ENCODE results near the gene EVC2.
A peak's percentile ranks its signal among the peaks of the same experiment; 100 is the strongest.

The EVC2 gene

DNA sequence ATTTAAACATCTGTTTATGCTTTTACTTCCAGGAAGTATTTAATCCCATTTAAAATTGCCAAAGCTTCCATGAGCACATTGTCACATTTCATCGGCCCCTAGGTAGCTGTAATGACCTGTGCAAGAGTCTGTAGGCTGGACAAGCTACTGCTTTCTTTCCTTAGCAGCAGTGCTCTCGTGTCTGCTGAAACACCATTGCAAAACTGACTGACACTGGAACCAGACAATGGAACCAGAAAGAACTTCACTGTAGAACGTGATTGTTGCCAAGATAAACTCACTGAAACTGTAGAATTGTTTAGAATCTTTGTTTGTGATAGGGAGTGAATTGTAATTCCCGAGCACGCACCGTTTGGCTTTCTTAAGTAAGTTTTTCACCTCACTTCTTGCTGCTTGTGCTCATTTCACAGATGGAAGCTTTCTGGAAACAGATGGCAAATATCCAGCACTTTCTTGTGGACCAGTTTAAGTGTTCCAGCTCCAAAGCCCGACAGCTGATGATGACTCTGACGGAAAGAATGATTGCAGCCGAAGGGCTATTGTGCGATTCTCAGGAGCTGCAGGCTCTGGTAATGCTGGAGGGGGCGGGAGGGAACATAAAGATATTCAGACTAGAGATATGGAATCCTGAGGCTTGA is 39.5 kb upstream of the EVC2 start:
- H3K4me3 Mint-ChIP-seq = no peak overlapping the region
- peaks cover 3% of the 10 kb centered on the region for H3K27me3 Mint-ChIP-seq (ENCODE audit: low read depth)
- peaks cover 63% of the 10 kb centered on the region for H3K36me3 Mint-ChIP-seq (ENCODE audit: low read depth)
- peak overlapping the region in 2 of 3 experiments; percentile 8 to 58 for H3K27ac Mint-ChIP-seq
- H3K4me1 Mint-ChIP-seq = peaks cover 26% of the 10 kb centered on the region
- no peaks in the 10 kb centered on the region for H3K9me3 Mint-ChIP-seq
- TF ChIP-seq, protein P1, sequence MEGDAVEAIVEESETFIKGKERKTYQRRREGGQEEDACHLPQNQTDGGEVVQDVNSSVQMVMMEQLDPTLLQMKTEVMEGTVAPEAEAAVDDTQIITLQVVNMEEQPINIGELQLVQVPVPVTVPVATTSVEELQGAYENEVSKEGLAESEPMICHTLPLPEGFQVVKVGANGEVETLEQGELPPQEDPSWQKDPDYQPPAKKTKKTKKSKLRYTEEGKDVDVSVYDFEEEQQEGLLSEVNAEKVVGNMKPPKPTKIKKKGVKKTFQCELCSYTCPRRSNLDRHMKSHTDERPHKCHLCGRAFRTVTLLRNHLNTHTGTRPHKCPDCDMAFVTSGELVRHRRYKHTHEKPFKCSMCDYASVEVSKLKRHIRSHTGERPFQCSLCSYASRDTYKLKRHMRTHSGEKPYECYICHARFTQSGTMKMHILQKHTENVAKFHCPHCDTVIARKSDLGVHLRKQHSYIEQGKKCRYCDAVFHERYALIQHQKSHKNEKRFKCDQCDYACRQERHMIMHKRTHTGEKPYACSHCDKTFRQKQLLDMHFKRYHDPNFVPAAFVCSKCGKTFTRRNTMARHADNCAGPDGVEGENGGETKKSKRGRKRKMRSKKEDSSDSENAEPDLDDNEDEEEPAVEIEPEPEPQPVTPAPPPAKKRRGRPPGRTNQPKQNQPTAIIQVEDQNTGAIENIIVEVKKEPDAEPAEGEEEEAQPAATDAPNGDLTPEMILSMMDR (IDR thresholded peaks at IDR 0.05; ENCODE audit: unreplicated experiment in 3 of 3) = no peak

DNA sequence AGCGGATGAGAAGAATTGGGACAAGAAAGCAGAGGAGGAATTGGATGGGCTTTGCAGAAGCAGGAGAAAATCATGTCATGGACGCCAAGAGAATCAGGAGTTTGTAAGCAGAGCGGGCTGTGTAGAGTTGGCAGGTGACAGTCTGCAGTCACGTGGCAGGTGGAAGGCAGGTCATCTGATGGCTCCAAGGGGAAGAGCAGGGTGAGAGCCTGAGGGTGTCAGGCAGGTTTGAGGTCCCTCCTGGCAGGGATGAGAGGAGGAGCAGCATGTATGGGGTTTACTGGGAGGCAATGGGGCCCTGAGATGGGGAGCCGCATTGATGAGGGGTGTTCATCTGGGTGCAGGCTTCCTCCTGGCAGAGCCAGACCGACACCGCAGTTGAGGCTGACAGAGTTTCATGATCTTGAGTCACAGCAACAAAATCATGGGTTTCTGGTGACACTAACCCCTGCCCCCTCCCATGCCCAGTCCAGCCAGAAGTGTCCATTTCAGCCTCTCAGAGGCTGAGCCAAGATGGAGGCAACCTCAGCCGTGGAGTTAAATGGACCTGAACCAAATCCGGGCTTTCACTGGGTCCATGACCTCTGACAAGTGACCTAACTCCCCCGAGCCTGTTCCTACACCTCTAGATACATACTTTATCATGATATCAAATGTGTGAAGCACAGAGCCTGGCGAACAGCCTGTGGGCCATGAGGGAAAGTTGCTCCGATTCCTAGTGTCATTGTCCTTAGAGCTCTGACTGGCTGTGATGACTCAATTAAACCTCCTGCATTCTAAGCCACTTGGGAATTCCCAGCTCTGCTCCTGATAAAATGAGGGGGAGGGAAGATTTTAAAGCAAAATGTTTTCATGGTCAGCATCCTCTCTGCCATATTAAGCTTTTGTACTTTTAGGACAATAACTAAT is 38.7 kb upstream of the EVC2 start:
- H3K4me3 Mint-ChIP-seq = no peak overlapping the region
- no peaks in the 10 kb centered on the region for H3K9me3 Mint-ChIP-seq
- peaks cover 59% of the 10 kb centered on the region for H3K36me3 Mint-ChIP-seq (ENCODE audit: low read depth)
- peak overlapping the region in 2 of 3 experiments; percentile 8 to 58 for H3K27ac Mint-ChIP-seq
- peaks cover 3% of the 10 kb centered on the region for H3K27me3 Mint-ChIP-seq (ENCODE audit: low read depth)
- TF ChIP-seq, protein P1 (IDR thresholded peaks at IDR 0.05; ENCODE audit: unreplicated experiment in 3 of 3) = no peak
- H3K4me1 Mint-ChIP-seq = peaks cover 26% of the 10 kb centered on the region

DNA sequence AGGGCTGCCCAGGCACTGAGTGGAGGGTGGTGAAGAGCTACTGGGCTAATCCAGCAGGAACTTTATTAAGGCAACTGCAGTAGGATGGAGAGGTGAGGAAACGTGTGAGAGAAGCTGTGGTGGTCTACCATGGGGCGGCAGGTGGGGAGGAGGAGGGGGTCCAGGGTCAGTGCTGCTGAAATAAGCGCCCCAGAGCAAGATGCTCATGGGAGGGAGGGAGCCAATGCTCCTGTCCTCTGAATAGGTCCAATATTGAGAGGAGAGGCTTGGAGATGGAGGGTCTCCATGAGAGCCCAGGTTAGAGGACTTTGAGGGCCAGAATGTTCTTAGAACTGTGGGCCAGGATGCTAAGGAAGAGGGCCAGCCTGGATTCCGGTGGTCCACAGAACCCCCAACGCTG is 37.9 kb upstream of the EVC2 start:
- no peaks in the 10 kb centered on the region for H3K9me3 Mint-ChIP-seq
- no peak overlapping the region for H3K27ac Mint-ChIP-seq
- TF ChIP-seq, protein P1 (IDR thresholded peaks at IDR 0.05; ENCODE audit: unreplicated experiment in 3 of 3) = no peak
- peaks cover 24% of the 10 kb centered on the region for H3K4me1 Mint-ChIP-seq
- peaks cover 3% of the 10 kb centered on the region for H3K27me3 Mint-ChIP-seq (ENCODE audit: low read depth)
- H3K36me3 Mint-ChIP-seq (ENCODE audit: low read depth) = peaks cover 59% of the 10 kb centered on the region
- no peak overlapping the region for H3K4me3 Mint-ChIP-seq

DNA sequence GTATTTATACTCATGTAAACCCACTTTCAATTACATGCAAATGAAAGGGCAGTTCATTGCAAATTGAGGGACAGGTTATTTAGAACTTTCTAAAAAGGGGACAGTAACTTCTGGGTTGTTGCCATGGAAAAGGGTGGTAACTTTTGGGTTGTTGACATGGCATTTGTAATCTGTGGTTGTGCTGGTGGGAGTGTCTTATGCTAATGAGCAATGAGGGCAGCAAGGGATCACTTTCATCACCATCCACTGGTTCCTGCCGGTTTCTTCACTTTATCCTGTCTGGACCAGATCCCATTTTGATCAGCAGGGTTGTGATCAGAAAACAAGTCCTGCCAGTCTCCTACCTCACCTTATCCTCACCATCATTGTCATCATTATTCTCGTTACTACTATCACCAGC is 34.6 kb upstream of the EVC2 start:
- H3K27me3 Mint-ChIP-seq (ENCODE audit: low read depth) = peaks cover 3% of the 10 kb centered on the region
- H3K36me3 Mint-ChIP-seq (ENCODE audit: low read depth) = peaks cover 50% of the 10 kb centered on the region
- peaks cover 12% of the 10 kb centered on the region for H3K4me1 Mint-ChIP-seq
- H3K4me3 Mint-ChIP-seq = no peak overlapping the region
- TF ChIP-seq, protein P1 (IDR thresholded peaks at IDR 0.05; ENCODE audit: unreplicated experiment in 3 of 3) = no peak
- no peaks in the 10 kb centered on the region for H3K9me3 Mint-ChIP-seq
- no peak overlapping the region for H3K27ac Mint-ChIP-seq

DNA sequence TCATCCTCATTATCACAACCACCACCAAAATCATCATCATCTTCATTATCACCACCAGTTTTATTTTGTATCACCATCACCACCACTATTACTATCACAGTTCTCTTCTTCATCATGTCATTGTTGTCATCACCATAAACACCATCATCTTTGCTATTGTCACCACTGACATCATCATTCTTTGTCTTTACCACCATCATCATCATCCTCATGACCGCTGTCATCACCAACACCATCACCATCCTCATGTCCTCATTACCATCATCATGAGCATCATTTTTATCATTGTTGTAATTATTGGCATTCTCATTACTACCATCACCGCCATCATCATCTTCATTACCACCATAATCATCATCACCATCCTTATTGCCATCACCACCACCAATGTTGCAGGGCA is 34.0 kb upstream of the EVC2 start:
- Mint-ChIP-seq H3K27ac (no peak overlapping the region), H3K27me3 (ENCODE audit: low read depth) (peaks cover 3% of the 10 kb centered on the region), H3K4me1 (peaks cover 6% of the 10 kb centered on the region), H3K36me3 (ENCODE audit: low read depth) (peaks cover 50% of the 10 kb centered on the region), H3K9me3 (no peaks in the 10 kb centered on the region), H3K4me3 (no peak overlapping the region)
- TF ChIP-seq, protein P1 (IDR thresholded peaks at IDR 0.05; ENCODE audit: unreplicated experiment in 3 of 3) = no peak

Data from nephron (organoid).